Osteocyte (in vitro differentiated cells): ENCODE results near the gene RPLP2. TPM values are rescaled to one million over a fixed set of nuclear protein-coding genes. Genes with fewer than 3 reads are reported as not detected.

Experiments
- DNase-seq: peaks from one replicate; pipeline ENCODE4 v3.0.0; 2021; ENCODE audit warnings: mixed read lengths; ENCODE audit not compliant: unreplicated experiment; ENCODE audit errors: extremely low spot score
- H3K27ac Mint-ChIP-seq: one replicate; pipeline ENCODE4 v1.8.0; 2021; ENCODE audit warnings: mild to moderate bottlenecking, mixed read lengths; ENCODE audit not compliant: unreplicated experiment
- H3K27me3 Mint-ChIP-seq: one replicate; pipeline ENCODE4 v1.8.0; 2021; ENCODE audit warnings: mixed read lengths; ENCODE audit not compliant: unreplicated experiment
- H3K36me3 Mint-ChIP-seq: one replicate; pipeline ENCODE4 v1.8.0; 2021; ENCODE audit warnings: mixed read lengths; ENCODE audit not compliant: unreplicated experiment
- H3K4me1 Mint-ChIP-seq: one replicate; pipeline ENCODE4 v1.8.0; 2021; ENCODE audit warnings: mixed read lengths; ENCODE audit not compliant: unreplicated experiment
- H3K4me3 Mint-ChIP-seq: one replicate; pipeline ENCODE4 v1.8.0; 2021; ENCODE audit warnings: mild to moderate bottlenecking, moderate library complexity, mixed read lengths; ENCODE audit not compliant: unreplicated experiment
- H3K9me3 Mint-ChIP-seq: one replicate; pipeline ENCODE4 v1.8.0; 2021; ENCODE audit warnings: mixed read lengths; ENCODE audit not compliant: unreplicated experiment
- CTCF ChIP-seq: fragments of 200-600 bp; sonication (generic); IDR thresholded peaks from 2 replicates; pipeline ENCODE4 v1.5.0; 2021; ENCODE audit warnings: antibody characterized with exemption, mild to moderate bottlenecking, moderate library complexity
- total RNA-seq: library from RNA; stranded (reverse); gene quantifications from 2 replicates; pipeline ENCODE4 v1.2.1, GENCODE V29; 2021

Gene RPLP2
- total RNA-seq, 1 donor from 2014 or later, result 1,500 TPM

GRCh38 chr11:823441-824291, 13.9 kb downstream of the RPLP2 start:
- no peak for TF ChIP-seq CTCF
- Mint-ChIP-seq H3K27ac (no peak overlapping the region), H3K9me3 (no peaks in the 10 kb centered on the region), H3K36me3 (peaks cover 10% of the 10 kb centered on the region), H3K27me3 (no peaks in the 10 kb centered on the region), H3K4me1 (peaks cover 39% of the 10 kb centered on the region), H3K4me3 (no peak overlapping the region)
- DNase-seq, result no peak

- no peak for TF ChIP-seq CTCF
- Mint-ChIP-seq H3K36me3 (peaks cover 10% of the 10 kb centered on the region), H3K27ac (no peak overlapping the region)
Measured at GRCh38 chr11:824292-824880, 14.6 kb downstream of the RPLP2 start.

GRCh38 chr11:824942-825341, 15.2 kb downstream of the RPLP2 start:
- H3K4me3 Mint-ChIP-seq, result no peak overlapping the region
- no peaks in the 10 kb centered on the region for H3K27me3 Mint-ChIP-seq
- H3K36me3 Mint-ChIP-seq, result peaks cover 10% of the 10 kb centered on the region
- TF ChIP-seq CTCF, result no peak
- H3K4me1 Mint-ChIP-seq, result peaks cover 51% of the 10 kb centered on the region
- H3K27ac Mint-ChIP-seq, result no peak overlapping the region
- DNase-seq, result no peak
- no peaks in the 10 kb centered on the region for H3K9me3 Mint-ChIP-seq

More at GRCh38 chr11:824292-824880, 14.6 kb downstream of the RPLP2 start:
- Mint-ChIP-seq H3K9me3 (no peaks in the 10 kb centered on the region), H3K4me1 (peaks cover 46% of the 10 kb centered on the region), H3K27me3 (no peaks in the 10 kb centered on the region), H3K4me3 (no peak overlapping the region)
- no peak for DNase-seq

- DNase-seq, result no peak
- Mint-ChIP-seq H3K4me1 (peaks cover 50% of the 10 kb centered on the region), H3K4me3 (no peak overlapping the region), H3K9me3 (no peaks in the 10 kb centered on the region), H3K27ac (no peak overlapping the region), H3K27me3 (no peaks in the 10 kb centered on the region), H3K36me3 (peaks cover 10% of the 10 kb centered on the region)
- TF ChIP-seq CTCF, result no peak
Measured at GRCh38 chr11:825366-826226, 15.8 kb downstream of the RPLP2 start.
